Activated gamma-delta T cell treated with Interleukin-2 at 50 U/mL for 16 hours (primary cell): ENCODE results near the gene MAP7D2.
A peak's percentile ranks its signal among the peaks of the same experiment; 100 is the strongest.
"Not testable (repeated sequence)": the region's sequence is repeated elsewhere in the genome, so short reads cannot be mapped to it uniquely, and the experiment has no call there.

Experiments
- DNase-seq: peaks from one replicate; pipeline ENCODE4 v3.0.0-alpha.2; 2020

MAP7D2 gene

GRCh38 chrX:20116577-20117240 lies at the start of gene MAP7D2:
MAP7D2 (minus strand) TSS chrX:20116907; CDS start chrX:20116879, 28 bp downstream.
- no peak for DNase-seq

GRCh38 chrX:20162516-20162915 lies 45.8 kb upstream of the MAP7D2 start:
- not testable (repeated sequence) for DNase-seq

- no peak for DNase-seq
These were observed 43.2 kb upstream of the MAP7D2 start for GRCh38 chrX:20159797-20160385.

GRCh38 chrX:20151689-20152088 lies 35.0 kb upstream of the MAP7D2 start:
- no peak for DNase-seq

GRCh38 chrX:20149326-20149725 lies 32.6 kb upstream of the MAP7D2 start:
- no peak for DNase-seq

- no peak for DNase-seq
These were observed 30.9 kb upstream of the MAP7D2 start for GRCh38 chrX:20147561-20147960.

GRCh38 chrX:20144491-20144890 lies 27.8 kb upstream of the MAP7D2 start:
- no peak for DNase-seq

- no peak for DNase-seq
These were observed 26.9 kb upstream of the MAP7D2 start for GRCh38 chrX:20143561-20143960.

GRCh38 chrX:20143111-20143510 lies 26.4 kb upstream of the MAP7D2 start:
- no peak for DNase-seq

- DNase-seq: peak; percentile 98
These were observed 24.8 kb upstream of the MAP7D2 start, which contains the start of gene EIF1AX for GRCh38 chrX:20141281-20142220. EIF1AX (minus strand) TSS chrX:20141838; CDS start chrX:20141640, 198 bp downstream.

GRCh38 chrX:20140420-20140819 lies 23.7 kb upstream of the MAP7D2 start:
- no peak for DNase-seq

- DNase-seq: no peak
These were observed 23.3 kb upstream of the MAP7D2 start for GRCh38 chrX:20139966-20140365.

GRCh38 chrX:20135944-20136343 lies 19.2 kb upstream of the MAP7D2 start:
- no peak for DNase-seq

- DNase-seq: no peak
These were observed 16.0 kb upstream of the MAP7D2 start for GRCh38 chrX:20132666-20133065.

- no peak for DNase-seq
These were observed 13.7 kb upstream of the MAP7D2 start for GRCh38 chrX:20130357-20130756.

GRCh38 chrX:20129547-20129946 lies 12.8 kb upstream of the MAP7D2 start:
- no peak for DNase-seq

GRCh38 chrX:20128670-20129069 lies 12.0 kb upstream of the MAP7D2 start:
- DNase-seq: no peak

- not testable (repeated sequence) for DNase-seq
These were observed 10.7 kb upstream of the MAP7D2 start for GRCh38 chrX:20127440-20127839.

GRCh38 chrX:20126833-20127232 lies 10.1 kb upstream of the MAP7D2 start:
- not testable (repeated sequence) for DNase-seq

- no peak for DNase-seq
These were observed 8.3 kb upstream of the MAP7D2 start for GRCh38 chrX:20124964-20125363.

- no peak for DNase-seq
These were observed 1.5 kb upstream of the MAP7D2 start for GRCh38 chrX:20118065-20118824.

- DNase-seq: no peak
These were observed 575 bp downstream of the MAP7D2 start for GRCh38 chrX:20116087-20116576.
